ENCODE data around the gene ZMIZ1.
A peak's percentile ranks its signal among the peaks of the same experiment; 100 is the strongest.

ZMIZ1 gene

GRCh38 chr10:79136236-79137005, 67.7 kb downstream of the ZMIZ1 start:
- TF ChIP-seq CTCF (IDR thresholded peaks at IDR 0.05; ENCODE audit: low read depth, low read length), result no peak
- Histone ChIP-seq H3K27me3 (ENCODE audit: insufficient read depth, low read depth, severe bottlenecking) (no peaks in the 10 kb centered on the region), H3K9me3 (ENCODE audit: severe bottlenecking) (no peaks in the 10 kb centered on the region), H3K36me3 (0 out of 2 replicates have a peak, but pooled peaks cover 4% of the 10 kb centered on the region), H3K4me3 (ENCODE audit: low read depth, low read length) (no peak overlapping the region), H3K27ac (0 out of 2 replicates have a peak overlapping the region, but pooled peaks have one; percentile 11)
- DNase-seq, result no peak

GRCh38 chr10:79137300-79137756, 68.6 kb downstream of the ZMIZ1 start:
- DNase-seq, result no peak
- H3K4me3 ChIP-seq (ENCODE audit: low read depth, low read length), result no peak overlapping the region
- H3K9me3 ChIP-seq (ENCODE audit: severe bottlenecking), result no peaks in the 10 kb centered on the region
- 0 out of 2 replicates have a peak, but pooled peaks cover 4% of the 10 kb centered on the region for H3K36me3 ChIP-seq
- H3K27ac ChIP-seq, result no peak overlapping the region
- no peak for TF ChIP-seq CTCF (IDR thresholded peaks at IDR 0.05; ENCODE audit: low read depth, low read length)
- no peaks in the 10 kb centered on the region for H3K27me3 ChIP-seq (ENCODE audit: insufficient read depth, low read depth, severe bottlenecking)

GRCh38 chr10:79137826-79138225, 69.1 kb downstream of the ZMIZ1 start:
- Histone ChIP-seq H3K36me3 (0 out of 2 replicates have a peak, but pooled peaks cover 4% of the 10 kb centered on the region), H3K27me3 (ENCODE audit: insufficient read depth, low read depth, severe bottlenecking) (no peaks in the 10 kb centered on the region), H3K27ac (no peak overlapping the region), H3K4me3 (ENCODE audit: low read depth, low read length) (no peak overlapping the region), H3K9me3 (ENCODE audit: severe bottlenecking) (no peaks in the 10 kb centered on the region)
- TF ChIP-seq CTCF (IDR thresholded peaks at IDR 0.05; ENCODE audit: low read depth, low read length), result no peak
- DNase-seq, result no peak

- H3K27ac ChIP-seq, result peak overlapping the region; percentile 55
- TF ChIP-seq CTCF (IDR thresholded peaks at IDR 0.05; ENCODE audit: low read depth, low read length), result no peak
- no peak overlapping the region for H3K4me3 ChIP-seq (ENCODE audit: low read depth, low read length)
- no peaks in the 10 kb centered on the region for H3K9me3 ChIP-seq (ENCODE audit: severe bottlenecking)
- H3K36me3 ChIP-seq, result 0 out of 2 replicates have a peak, but pooled peaks cover 4% of the 10 kb centered on the region
- DNase-seq, result no peak
- H3K27me3 ChIP-seq (ENCODE audit: insufficient read depth, low read depth, severe bottlenecking), result no peaks in the 10 kb centered on the region
Measured at GRCh38 chr10:79138449-79139123, 69.8 kb downstream of the ZMIZ1 start.

- no peak overlapping the region for H3K4me3 ChIP-seq (ENCODE audit: low read depth, low read length)
- peak overlapping the region; percentile 55 for H3K27ac ChIP-seq
Measured at GRCh38 chr10:79139124-79139835, 70.5 kb downstream of the ZMIZ1 start.

More at GRCh38 chr10:79139124-79139835, 70.5 kb downstream of the ZMIZ1 start:
- DNase-seq, result peak; percentile 81
- TF ChIP-seq CTCF (IDR thresholded peaks at IDR 0.05; ENCODE audit: low read depth, low read length), result no peak
- no peaks in the 10 kb centered on the region for H3K27me3 ChIP-seq (ENCODE audit: insufficient read depth, low read depth, severe bottlenecking)
- H3K36me3 ChIP-seq, result 0 out of 2 replicates have a peak, but pooled peaks cover 4% of the 10 kb centered on the region
- no peaks in the 10 kb centered on the region for H3K9me3 ChIP-seq (ENCODE audit: severe bottlenecking)

All from WERI-Rb-1 (cell line).